ENCODE results near the gene SPATA31E1.

- TF ChIP-seq EP300 (IDR thresholded peaks at IDR 0.05) (no peak), POLR2A (IDR thresholded peaks at IDR 0.05) (no peak)
These were observed 13.6 kb upstream of the SPATA31E1 start for GRCh38 chr9:87869082-87869481.
